ENCODE measurements around the gene INSR. TPM values are rescaled to one million over a fixed set of nuclear protein-coding genes. Genes with fewer than 3 reads are reported as not detected.

INSR gene
- total and polyA plus RNA-seq, 2 donors from 2014 or later, result 15.5 to 50.4 TPM

GRCh38 chr19:7125221-7125620, 169.0 kb downstream of the INSR start:
- no peak overlapping the region for H3K4me3 ChIP-seq (ENCODE audit: low read length in 3 of 3)
- H3K27me3 ChIP-seq (ENCODE audit: control insufficient read depth, insufficient read depth, low read length), result no peaks in the 10 kb centered on the region
- intact Hi-C loops (cut with DNase I), result no loop called here
- peak overlapping the region in 1 of 2 donors; percentile 5 for H3K27ac ChIP-seq (ENCODE audit: low read depth in 2 of 2, low read length in 2 of 2)
- H3K36me3 ChIP-seq (ENCODE audit: control insufficient read depth in 2 of 3, insufficient read depth in 3 of 3, low read length in 3 of 3), result peaks cover 11 to 65% (median 47%) of the 10 kb centered on the region in 3 donors
- H3K4me1 ChIP-seq (ENCODE audit: control insufficient read depth in 2 of 3, insufficient read depth in 2 of 3, low read depth in 1 of 3, low read length in 3 of 3), result no peaks in the 10 kb centered on the region
- H3K9ac ChIP-seq (ENCODE audit: low read length in 3 of 3), result no peak overlapping the region
- TF ChIP-seq CTCF (IDR thresholded peaks at IDR 0.05; ENCODE audit: borderline replicate concordance, extremely low read depth, insufficient read depth), result no peak
- no peak for DNase-seq
- no peak for FAIRE-seq
- H3K9me3 ChIP-seq (ENCODE audit: control insufficient read depth in 2 of 3, insufficient read depth in 1 of 3, low read length in 3 of 3), result peaks cover 0 to 12% (median 4%) of the 10 kb centered on the region in 3 donors

- no peaks in the 10 kb centered on the region for H3K4me1 ChIP-seq (ENCODE audit: control insufficient read depth in 2 of 3, insufficient read depth in 2 of 3, low read depth in 1 of 3, low read length in 3 of 3)
- peaks cover 0 to 12% (median 4%) of the 10 kb centered on the region in 3 donors for H3K9me3 ChIP-seq (ENCODE audit: control insufficient read depth in 2 of 3, insufficient read depth in 1 of 3, low read length in 3 of 3)
- intact Hi-C loops (cut with DNase I), result no loop called here
- no peak for DNase-seq
- TF ChIP-seq CTCF (IDR thresholded peaks at IDR 0.05; ENCODE audit: borderline replicate concordance, extremely low read depth, insufficient read depth), result no peak
- no peak for FAIRE-seq
- H3K27ac ChIP-seq (ENCODE audit: low read depth in 2 of 2, low read length in 2 of 2), result peak overlapping the region in 1 of 2 donors; percentile 5
- H3K9ac ChIP-seq (ENCODE audit: low read length in 3 of 3), result no peak overlapping the region
- peaks cover 11 to 65% (median 45%) of the 10 kb centered on the region in 3 donors for H3K36me3 ChIP-seq (ENCODE audit: control insufficient read depth in 2 of 3, insufficient read depth in 3 of 3, low read length in 3 of 3)
- H3K4me3 ChIP-seq (ENCODE audit: low read length in 3 of 3), result no peak overlapping the region
- no peaks in the 10 kb centered on the region for H3K27me3 ChIP-seq (ENCODE audit: control insufficient read depth, insufficient read depth, low read length)
Observed at GRCh38 chr19:7124782-7125181, 169.4 kb downstream of the INSR start.

GRCh38 chr19:7122701-7123100, 171.5 kb downstream of the INSR start:
- Histone ChIP-seq H3K27ac (ENCODE audit: low read depth in 2 of 2, low read length in 2 of 2) (no peak overlapping the region), H3K27me3 (ENCODE audit: control insufficient read depth, insufficient read depth, low read length) (no peaks in the 10 kb centered on the region), H3K9ac (ENCODE audit: low read length in 3 of 3) (no peak overlapping the region), H3K9me3 (ENCODE audit: control insufficient read depth in 2 of 3, insufficient read depth in 1 of 3, low read length in 3 of 3) (peaks cover 0 to 12% (median 4%) of the 10 kb centered on the region in 3 donors), H3K4me1 (ENCODE audit: control insufficient read depth in 2 of 3, insufficient read depth in 2 of 3, low read depth in 1 of 3, low read length in 3 of 3) (no peaks in the 10 kb centered on the region), H3K4me3 (ENCODE audit: low read length in 3 of 3) (no peak overlapping the region), H3K36me3 (ENCODE audit: control insufficient read depth in 2 of 3, insufficient read depth in 3 of 3, low read length in 3 of 3) (peaks cover 20 to 62% (median 46%) of the 10 kb centered on the region in 3 donors)
- DNase-seq, result no peak
- intact Hi-C loops (cut with DNase I), result no loop called here
- no peak for TF ChIP-seq CTCF (IDR thresholded peaks at IDR 0.05; ENCODE audit: borderline replicate concordance, extremely low read depth, insufficient read depth)
- FAIRE-seq, result no peak

- H3K9me3 ChIP-seq (ENCODE audit: control insufficient read depth in 2 of 3, insufficient read depth in 1 of 3, low read length in 3 of 3), result no peaks in the 10 kb centered on the region
- H3K9ac ChIP-seq (ENCODE audit: low read length in 3 of 3), result no peak overlapping the region
- no peak for DNase-seq
- H3K27me3 ChIP-seq (ENCODE audit: control insufficient read depth, insufficient read depth, low read length), result no peaks in the 10 kb centered on the region
- no peak overlapping the region for H3K27ac ChIP-seq (ENCODE audit: low read depth in 2 of 2, low read length in 2 of 2)
- intact Hi-C loops (cut with DNase I), result no loop called here
- peaks cover 9 to 58% (median 36%) of the 10 kb centered on the region in 3 donors for H3K36me3 ChIP-seq (ENCODE audit: control insufficient read depth in 2 of 3, insufficient read depth in 3 of 3, low read length in 3 of 3)
- H3K4me3 ChIP-seq (ENCODE audit: low read length in 3 of 3), result no peak overlapping the region
- no peak for FAIRE-seq
- H3K4me1 ChIP-seq (ENCODE audit: control insufficient read depth in 2 of 3, insufficient read depth in 2 of 3, low read depth in 1 of 3, low read length in 3 of 3), result no peaks in the 10 kb centered on the region
- TF ChIP-seq CTCF (IDR thresholded peaks at IDR 0.05; ENCODE audit: borderline replicate concordance, extremely low read depth, insufficient read depth), result no peak
Observed at GRCh38 chr19:7120499-7120898, 173.7 kb downstream of the INSR start.

Data from kidney (tissue), 14 donors.